Fibroblast of peridontal ligament (primary cell): Measurements from ENCODE around the gene NRIP2.

Experiments
- DNase-seq: peaks from one replicate; pipeline ENCODE4 v3.0.0-alpha.2; 2010; ENCODE audit errors: extremely low read depth

NRIP2 gene

DNA sequence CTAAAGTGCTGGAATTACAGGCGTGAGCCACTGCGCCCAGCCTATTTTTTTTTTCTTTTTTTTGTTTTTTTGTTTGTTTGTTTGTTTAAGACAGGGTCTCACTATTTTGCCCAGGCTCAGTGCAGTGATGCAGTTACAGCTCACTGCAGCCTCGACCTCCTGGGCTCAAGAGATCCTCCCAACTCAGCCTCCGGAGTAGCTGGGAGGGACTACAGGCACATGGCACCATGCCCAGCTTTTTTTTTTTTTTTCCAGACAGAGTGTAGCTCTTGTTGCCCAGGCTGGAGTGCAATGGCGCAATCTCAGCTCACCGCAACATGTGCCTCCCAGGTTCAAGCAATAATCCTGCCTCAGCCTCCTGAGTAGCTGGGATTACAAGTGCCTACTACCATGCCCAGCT lies 28.1 kb downstream of the NRIP2 start:
- DNase-seq: no peak

DNA sequence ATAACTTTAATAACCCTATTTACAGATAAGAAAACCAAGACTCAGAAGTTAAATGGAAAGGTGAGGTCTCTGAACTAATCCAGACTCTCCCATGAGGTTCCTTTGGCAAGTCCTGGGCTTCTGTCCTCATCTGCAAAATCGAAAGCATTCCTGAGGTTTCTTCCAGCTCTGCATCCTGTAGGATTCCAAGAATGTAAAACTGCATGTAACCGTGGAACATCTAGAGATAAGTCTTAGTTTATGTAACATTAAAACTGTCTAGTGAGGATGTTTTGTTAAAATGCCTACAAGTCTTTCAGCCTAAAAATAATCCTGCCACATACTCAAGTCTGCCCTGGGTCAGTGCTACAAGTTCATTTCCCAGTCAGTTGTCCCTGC lies 29.7 kb downstream of the NRIP2 start:
- peak; percentile 71 for DNase-seq

DNA sequence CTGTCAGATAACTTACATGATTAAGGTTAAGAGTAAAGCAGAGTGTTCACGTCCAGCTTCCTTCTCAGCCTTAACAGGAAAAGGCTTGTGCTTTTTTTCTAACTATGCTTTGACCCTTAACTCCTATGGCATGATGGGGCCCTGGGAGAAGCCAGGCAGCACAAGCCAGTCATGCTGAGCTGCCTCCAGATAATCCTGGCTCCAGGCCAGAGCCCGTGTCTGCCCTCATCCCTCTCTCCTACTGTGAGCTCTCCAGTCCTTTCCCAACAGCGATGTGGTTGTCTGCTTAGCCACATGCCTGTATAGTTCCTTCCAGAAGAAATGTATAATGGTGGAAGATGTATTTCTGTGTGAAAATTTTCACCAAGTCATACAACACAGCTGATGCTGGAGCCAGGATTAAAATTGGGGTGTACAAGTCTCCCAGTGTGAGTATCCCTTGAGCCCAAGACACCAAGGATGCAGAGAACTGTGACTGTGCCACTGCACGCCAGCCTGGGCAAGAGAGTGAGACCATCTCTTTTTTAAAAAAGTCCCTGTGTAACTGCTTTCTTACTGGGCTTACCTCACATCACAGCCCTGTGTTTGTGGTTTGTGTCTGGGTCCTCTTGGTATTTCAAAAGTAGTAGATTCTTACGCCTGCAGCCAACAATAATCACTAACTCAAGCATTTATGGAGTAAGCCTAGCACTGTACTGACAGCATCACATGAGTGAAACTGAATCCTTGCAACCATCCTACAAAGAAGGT lies 30.3 kb downstream of the NRIP2 start:
- peak; percentile 81 for DNase-seq

DNA sequence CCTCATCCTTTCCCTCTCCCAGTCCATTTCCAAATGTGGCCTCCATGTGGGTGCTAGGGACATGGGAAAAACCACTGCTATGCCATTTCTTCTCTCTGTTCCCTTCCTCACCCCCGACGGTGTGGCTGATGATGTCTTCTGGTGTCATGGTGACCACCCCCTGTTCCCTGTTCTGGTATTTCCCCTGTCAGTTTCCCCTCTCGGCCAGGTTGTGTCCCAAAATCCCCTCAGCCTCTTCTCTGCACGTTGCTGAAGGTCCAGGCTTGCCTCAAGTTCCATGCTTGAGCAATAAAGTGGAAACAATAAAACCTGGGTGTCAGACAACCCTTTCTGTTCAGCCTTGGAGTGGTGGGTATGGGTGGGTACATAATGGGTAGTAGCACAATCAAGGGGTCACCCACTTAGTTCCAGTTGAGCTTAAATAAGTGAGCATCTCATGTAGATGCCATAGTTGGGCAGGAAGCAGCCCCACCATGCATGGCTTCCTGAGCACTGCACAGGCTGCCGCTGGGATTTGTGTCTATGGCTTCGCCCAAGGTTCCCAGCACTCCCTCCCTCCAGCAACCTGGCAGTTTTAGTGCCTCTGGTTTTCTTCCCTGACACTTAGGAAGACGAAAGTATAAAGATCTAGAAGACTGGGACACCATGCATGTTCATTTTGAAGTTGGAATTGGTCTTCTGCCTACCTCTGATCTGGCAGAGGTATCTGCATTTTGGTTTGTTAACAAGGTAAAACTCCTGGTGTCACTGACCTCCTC lies 31.0 kb downstream of the NRIP2 start:
- DNase-seq: no peak

DNA sequence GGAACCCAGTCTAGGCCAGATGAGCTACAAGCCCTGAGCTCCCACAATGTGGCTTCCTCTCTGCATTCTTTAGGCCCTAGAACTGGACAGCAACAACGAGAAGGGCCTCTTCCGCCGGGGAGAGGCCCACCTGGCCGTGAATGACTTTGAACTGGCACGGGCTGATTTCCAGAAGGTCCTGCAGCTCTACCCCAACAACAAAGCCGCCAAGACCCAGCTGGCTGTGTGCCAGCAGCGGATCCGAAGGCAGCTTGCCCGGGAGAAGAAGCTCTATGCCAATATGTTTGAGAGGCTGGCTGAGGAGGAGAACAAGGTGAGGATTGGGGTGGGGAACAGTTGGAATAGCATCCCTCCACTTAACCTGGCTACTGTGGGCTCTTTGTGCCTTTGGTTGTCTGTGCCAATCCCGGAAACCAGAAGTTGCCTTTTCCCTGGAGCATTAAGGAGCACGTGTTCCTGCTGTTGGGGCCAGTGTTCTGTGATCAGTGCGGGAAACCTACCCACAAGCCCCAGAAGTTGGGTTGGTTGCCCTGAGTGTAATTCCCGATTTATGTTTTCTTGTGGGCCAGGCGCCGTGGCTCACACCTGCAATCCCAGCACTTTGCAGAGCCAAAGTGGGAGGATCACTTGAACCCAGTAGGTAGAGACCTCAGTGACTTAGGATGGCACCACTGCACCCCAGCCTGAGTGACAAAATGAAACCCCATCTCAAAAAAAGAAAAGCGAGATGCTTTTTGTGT lies 33.6 kb downstream of the NRIP2 start:
- DNase-seq: no peak

DNA sequence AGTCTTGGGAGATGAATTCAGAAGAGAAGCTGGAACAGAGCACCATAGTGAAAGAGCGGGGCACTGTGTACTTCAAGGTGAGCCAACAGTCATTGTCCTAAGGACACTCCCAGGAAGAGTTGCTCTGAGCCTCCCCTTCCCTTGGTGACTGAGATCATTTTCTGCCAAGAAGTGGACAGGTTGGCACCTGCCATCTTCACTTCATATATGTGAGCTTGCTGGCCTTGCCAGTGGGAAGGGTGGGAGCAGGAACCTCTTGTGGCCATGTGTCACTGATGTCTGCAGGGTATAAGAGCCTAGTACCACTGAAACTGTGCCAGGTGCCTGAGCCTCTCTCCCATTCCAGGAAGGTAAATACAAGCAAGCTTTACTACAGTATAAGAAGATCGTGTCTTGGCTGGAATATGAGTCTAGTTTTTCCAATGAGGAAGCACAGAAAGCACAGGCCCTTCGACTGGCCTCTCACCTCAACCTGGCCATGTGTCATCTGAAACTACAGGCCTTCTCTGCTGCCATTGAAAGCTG lies 34.7 kb downstream of the NRIP2 start:
- DNase-seq: no peak

DNA sequence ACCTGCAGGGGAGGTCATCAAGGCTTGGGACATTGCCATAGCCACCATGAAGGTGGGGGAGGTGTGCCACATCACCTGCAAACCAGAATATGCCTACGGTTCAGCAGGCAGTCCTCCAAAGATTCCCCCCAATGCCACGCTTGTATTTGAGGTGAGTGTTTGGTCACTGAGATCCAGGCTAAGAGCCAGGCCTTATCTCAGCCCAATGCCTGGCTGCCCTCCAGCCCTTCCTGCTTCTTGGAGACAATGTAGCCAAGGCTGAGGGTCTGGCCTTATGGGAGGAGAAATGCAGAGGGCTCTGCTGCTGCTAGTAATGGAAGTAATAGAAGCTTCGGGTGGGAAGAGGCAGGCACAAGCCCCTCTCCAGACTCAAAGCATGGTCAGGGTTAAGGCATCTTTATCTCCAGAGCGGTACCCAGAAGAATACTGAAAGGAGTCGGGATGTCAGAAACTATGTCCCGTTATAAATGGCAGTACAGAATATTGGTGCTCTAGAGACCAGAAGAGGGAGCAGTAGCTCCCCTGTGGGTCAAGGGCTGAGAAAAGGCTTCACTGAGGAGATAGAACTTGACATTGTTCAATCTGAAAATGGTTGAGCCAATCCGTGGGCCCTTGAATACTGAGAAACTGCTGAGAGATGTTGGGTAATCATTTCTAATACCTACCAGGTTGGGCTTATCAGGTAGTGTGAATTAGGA lies 37.0 kb downstream of the NRIP2 start:
- peak; percentile 12 for DNase-seq

DNA sequence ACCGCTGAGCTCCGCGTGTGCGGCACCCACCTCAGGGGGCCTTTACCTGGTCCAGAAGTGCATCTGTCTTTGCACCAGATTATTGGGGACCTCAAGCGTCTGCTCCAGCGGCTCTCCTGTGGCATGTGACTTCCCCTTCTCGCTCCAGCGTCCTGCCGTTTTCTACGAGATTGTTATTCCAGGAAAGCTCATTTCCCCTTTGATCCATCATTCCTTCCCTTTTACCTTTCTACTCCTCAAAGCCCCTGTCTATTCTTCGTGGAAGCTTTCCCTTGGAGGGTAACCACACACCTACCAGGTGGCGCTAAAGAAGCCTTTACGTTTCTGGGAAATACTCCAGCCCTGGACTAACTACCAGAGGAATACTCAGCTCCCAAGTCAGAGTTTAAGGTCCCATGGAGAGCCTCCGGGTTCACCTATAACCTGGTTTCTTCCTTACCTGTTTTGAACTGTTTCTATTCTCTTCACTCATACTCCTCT lies 38.6 kb downstream of the NRIP2 start:
- DNase-seq: peak; percentile 8

DNA sequence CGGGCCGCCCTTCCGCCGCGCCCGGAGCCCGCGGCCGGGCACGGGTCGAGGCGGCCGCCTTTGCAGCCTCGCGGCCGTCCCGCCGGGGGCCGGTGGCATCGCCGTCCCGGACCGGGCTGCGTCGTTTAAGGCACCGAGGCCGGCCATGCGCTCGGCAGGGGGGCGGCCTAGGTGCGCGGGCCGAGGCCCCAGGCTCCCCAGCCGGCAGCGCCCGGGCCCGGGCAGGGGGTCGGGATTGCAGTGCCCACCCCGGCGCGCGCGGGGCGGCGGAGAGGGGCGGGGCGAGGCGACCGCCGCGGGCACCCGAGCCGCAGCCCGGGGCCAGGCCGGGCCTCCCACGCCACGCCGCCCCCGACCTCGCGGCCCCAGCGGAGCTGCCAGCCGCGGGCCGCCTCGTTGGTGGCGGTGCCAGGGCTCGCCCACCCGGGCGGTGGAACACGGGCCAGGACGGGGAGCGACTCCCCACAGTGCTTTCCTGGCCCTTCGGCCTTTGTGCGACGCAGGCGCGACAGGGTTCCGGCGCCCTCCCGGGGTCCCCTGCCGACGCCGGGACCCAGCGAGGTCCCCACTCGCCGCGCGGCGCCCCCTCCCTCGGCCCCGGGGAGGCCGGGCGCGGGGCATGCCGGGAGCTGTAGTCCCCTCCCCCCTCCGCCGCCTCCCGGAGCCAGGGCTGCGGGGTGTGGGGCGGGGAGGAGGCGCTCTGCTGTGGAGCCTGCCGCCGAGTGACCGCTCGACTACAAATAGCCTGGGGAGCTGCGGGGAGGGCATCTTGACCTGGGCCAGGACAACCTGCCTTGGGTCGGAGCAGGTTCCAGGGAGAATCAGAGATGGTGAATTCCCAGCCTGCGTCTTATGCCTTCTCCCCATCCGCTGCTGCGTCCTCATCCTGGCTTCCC lies 39.3 kb downstream of the NRIP2 start:
- DNase-seq: peak; percentile 32

DNA sequence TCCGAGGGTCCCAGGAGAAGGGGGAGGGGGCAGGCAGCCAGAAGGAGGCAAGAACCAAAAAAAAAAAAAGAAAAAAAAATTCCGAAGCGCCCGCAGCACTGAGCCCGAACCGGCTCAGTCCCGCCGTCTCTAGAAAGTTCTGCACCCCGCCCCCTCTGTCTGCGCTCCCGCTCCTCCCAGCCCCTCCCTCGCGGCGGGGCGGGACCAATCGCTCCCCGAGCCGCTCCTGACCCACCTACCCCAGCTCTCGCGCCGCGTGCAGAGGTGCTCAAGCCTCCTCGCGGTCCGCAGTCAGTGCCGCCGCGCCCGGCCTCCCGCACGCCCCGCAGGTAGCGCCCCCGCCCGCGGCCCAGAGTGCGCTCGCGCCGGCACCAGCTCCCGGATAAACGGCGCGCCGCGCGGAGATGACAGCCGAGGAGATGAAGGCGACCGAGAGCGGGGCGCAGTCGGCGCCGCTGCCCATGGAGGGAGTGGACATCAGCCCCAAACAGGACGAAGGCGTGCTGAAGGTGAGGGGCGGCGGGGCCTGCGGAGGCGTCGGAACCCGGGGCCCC lies 40.0 kb downstream of the NRIP2 start, which contains the start of gene FKBP4:
Gene FKBP4, plus strand, starts transcription at position 235 of the 554 bp plus-strand sequence. Its CDS starts 170 bp downstream, at position 405.
- peak; percentile 64 for DNase-seq

DNA sequence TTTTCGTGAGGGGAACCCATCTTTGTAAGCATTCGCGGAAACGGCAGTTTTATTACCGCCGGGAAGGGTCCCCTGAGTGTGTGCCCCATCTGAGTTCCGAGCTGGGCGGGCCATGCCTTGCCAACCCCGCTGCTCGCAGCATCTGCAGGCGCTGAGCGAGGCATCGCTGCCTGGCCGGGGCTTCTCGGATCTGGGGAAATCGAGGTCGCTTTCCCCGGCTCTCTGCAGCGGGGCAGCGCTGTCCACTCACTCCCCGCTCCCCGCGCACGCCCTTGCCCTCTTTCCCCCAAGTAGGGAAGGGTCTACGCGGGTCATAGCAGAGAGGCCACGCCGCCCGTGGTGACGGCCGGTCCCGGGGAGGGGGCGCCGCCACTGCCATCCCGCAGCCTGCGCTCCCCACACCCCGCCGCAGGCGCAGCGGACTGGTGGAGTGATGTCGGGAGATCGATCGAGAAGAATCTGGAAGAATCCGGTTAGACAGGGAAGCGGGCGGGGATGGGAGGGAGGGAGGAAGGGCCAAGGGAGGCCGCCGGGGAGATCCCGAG lies 40.6 kb downstream of the NRIP2 start:
- DNase-seq: peak; percentile 48

DNA sequence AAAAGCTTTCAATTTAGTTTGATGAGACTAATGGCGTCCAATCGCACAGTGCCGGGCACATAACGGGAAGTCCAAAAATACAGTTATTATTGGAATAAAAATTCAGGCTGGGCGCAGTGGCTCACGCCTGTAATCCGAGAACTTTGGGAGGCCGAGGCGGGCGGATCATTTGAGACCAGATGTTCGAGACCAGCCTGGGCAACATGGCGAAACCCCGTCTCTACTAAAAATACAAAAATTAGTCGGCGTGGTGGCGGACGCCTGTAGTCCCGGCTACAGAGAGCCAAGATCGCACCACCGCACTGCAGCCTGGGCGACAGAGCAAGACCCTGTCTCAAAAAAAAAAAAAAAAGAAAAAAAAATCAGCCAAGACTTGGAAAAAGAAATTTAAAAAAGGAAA lies 41.3 kb downstream of the NRIP2 start:
- no peak for DNase-seq

DNA sequence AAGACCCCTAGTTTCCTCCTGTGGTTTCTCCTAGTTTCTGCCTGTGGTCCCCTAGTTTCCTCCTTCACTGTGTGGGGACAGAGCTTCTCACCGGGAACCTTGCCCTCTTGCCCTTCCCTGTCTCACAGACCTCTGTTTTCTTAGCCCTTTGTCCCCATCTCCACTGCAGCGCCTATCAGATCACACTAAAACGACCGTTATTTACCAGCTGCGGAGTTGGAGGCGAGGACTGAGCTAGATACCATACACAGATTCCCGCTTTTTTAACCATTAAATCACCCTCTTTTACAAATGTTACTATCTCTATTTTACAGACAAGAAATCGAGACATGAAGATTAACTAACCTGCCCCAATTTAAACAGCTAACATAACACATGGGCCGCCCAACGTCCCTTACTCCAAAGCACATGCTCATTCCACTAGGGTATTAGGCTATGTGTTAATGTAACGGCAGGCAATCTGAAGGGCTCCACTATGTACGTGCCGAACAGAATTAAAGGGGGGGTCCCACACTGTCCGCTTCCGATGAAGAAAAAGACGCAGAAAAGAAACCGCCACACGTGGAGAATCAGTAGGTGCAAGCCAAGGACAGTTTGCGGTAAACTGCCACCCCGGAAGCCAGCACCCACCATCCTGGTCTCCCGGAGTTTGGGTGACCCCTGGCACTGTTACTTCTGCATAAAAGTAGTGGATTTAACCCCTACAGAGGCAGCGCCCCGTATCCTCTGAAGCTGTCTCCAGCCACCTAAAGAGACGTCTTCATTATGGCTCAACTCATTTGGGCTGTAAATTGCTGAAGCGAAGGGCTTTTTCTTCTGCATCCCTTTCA lies 41.9 kb downstream of the NRIP2 start:
- DNase-seq: no peak

DNA sequence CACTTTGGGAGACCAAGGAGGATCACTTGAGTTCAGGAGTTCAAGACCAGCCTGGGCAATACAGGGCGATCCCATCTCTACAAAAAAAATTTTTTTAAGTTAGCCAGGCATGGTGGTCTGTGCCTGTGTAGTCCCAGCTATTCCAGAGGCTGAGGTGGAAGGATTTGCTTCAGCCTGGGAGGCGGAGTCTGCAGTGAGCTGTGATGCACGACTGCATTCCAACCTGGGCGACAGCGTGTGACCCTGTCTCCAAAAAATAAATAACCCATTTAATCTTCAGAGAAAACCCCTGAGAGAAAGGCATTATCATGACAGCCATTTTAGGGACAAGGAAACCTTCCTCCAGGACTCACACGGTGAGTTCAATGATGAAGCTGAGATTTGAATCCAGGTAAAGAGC lies 43.7 kb downstream of the NRIP2 start:
- no peak for DNase-seq

DNA sequence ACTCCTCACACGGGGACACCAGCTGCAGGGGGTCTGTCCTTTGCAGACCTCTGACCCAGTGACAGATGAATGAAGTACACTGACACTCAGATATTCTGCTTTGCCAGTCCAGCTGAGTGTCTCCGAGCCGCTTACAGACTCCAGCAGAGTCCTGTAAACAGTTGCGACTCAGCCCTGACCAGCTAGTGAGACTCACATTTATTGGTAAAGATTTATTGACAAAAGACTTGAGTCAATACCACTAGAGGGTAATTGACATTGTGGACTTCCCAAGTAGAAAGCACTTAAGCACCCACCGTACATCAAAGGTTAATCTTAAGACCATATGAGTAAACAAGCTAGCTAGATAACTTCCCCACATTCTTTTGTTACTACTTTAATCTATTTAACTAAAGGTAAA lies 49.8 kb downstream of the NRIP2 start:
- no peak for DNase-seq

DNA sequence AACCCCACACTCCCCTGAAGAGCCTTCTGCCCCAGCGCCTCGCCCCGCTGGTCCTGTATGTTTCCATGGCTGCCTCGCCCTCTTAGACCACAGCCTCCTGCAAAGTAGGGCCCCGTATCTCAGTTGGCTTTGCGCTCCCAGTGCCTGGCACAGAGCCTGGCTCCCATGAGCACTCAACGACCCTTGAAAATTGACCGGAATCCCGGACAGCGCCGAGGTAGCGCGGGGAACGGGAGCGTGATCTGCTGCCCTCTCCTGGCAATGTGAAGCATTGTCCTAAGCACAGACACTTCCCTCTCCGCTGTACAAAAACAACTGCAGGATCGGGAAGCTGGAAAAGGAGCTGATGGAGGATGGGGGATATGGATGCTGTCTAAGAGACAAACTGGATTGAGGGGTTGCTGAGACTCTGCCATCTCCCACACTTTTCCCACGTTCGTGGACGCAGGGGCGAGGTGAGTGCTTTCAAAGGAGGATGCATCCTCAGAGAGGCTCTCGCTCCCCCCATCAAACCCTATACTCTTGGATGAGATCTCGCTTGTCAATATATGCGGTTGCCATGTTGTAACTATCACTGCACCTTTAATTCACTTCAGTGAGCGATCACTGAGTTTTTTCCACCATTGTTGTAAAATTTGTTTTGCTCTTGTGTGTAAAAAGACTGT lies 50.8 kb downstream of the NRIP2 start:
- peak; percentile 58 for DNase-seq

DNA sequence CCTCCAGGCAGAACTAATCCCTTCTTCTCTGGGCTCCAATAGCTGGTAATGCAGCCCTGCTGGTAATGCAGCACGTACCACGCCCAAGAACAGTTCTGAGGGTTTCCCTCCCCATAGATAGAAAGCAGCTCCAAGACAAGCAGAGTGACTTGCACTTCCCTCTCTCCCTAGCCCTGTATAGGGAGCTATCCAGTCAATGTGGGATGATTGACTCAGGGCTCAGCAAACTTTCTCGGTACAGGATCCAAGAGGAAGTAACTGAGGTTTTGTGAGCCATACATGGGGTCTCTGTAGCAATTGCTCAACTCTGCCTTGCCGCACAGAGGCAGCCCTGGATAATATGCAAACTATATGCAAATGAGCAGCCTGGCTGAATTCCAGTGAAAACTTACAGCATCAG lies 55.6 kb downstream of the NRIP2 start:
- DNase-seq: no peak

DNA sequence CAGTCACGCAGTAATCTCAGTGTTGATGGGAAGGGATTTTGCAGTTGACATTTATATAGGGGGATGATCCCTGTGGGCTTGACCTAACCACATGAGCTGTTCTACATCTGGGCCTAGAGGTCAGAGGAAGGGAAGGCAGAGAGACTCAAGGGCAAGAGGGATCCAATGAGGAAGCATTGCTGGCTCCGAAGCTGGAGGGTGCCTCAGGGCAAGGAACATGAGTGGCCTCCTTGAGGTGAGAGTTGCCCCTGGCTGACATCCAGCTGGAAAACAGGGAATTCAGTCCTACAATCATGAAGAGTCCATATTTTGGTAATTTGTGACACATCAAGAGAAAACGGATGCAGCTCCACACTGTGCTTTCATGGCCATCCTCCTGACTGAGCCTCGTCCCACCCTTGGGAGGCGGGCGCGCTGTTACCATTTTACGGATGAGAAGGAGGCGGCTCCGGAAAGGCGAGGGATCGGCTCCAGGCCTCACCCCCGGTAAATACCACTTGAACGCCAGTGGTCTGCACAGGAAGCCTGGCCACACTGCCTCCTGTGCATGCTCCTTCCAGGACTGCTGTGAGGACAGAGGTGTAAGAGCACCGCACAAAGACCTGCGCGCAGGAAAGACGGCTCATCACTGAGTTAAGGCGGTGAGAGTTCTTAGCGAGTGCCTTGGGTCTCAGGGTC lies 58.6 kb downstream of the NRIP2 start:
- no peak for DNase-seq
